GM18520 (cell line): ENCODE results near the gene MARCHF3.

Source experiments
- ATAC-seq: cut with Tn5 transposase; IDR thresholded peaks from one replicate; pipeline ENCODE4 v1.9.1; 2021; ENCODE audit not compliant: unreplicated experiment

The MARCHF3 gene

GRCh38 chr5:126818736-126819135, 211.6 kb downstream of the MARCHF3 start:
- ATAC-seq: no peak
